Suprapubic skin (tissue), 4 donors: Measurements from ENCODE around the gene CD99L2.

Source experiments
- POLR2A ChIP-seq, 2 donors: fragments of 450-650 bp; IDR thresholded peaks; one replicate each; pipeline ENCODE4 v1.6.1; 2017; ENCODE audit warnings: antibody characterized with exemption in 2 of 2, mild to moderate bottlenecking in 2 of 2, moderate library complexity in 2 of 2
- POLR2AphosphoS5 ChIP-seq, 3 donors: sonication (generic); formaldehyde crosslinking; IDR thresholded peaks; one replicate each; pipeline ENCODE4 v1.6.1; 2017; ENCODE audit warnings: antibody characterized with exemption in 3 of 3
- TF ChIP-seq, protein P1 (sequence below), 2 donors: fragments of 200-600 bp in 1 of 2; fragments of 450-650 bp in 1 of 2; sonication (generic) in 1 of 2; IDR thresholded peaks; one replicate each; pipeline ENCODE4 v1.5.1; 2016 to 2019; ENCODE audit warnings: antibody characterized with exemption in 2 of 2, mild to moderate bottlenecking in 1 of 2, moderate library complexity in 1 of 2

- TF ChIP-seq POLR2A (IDR thresholded peaks at IDR 0.05) (no peak), POLR2AphosphoS5 (IDR thresholded peaks at IDR 0.05) (no peak)
- TF ChIP-seq, protein P1, sequence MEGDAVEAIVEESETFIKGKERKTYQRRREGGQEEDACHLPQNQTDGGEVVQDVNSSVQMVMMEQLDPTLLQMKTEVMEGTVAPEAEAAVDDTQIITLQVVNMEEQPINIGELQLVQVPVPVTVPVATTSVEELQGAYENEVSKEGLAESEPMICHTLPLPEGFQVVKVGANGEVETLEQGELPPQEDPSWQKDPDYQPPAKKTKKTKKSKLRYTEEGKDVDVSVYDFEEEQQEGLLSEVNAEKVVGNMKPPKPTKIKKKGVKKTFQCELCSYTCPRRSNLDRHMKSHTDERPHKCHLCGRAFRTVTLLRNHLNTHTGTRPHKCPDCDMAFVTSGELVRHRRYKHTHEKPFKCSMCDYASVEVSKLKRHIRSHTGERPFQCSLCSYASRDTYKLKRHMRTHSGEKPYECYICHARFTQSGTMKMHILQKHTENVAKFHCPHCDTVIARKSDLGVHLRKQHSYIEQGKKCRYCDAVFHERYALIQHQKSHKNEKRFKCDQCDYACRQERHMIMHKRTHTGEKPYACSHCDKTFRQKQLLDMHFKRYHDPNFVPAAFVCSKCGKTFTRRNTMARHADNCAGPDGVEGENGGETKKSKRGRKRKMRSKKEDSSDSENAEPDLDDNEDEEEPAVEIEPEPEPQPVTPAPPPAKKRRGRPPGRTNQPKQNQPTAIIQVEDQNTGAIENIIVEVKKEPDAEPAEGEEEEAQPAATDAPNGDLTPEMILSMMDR (IDR thresholded peaks at IDR 0.05), result no peak
Measured at GRCh38 chrX:150767475-150768131, 130.9 kb downstream of the CD99L2 start.
